Measurements from ENCODE around the gene ACOT12.

ACOT12 gene

DNA sequence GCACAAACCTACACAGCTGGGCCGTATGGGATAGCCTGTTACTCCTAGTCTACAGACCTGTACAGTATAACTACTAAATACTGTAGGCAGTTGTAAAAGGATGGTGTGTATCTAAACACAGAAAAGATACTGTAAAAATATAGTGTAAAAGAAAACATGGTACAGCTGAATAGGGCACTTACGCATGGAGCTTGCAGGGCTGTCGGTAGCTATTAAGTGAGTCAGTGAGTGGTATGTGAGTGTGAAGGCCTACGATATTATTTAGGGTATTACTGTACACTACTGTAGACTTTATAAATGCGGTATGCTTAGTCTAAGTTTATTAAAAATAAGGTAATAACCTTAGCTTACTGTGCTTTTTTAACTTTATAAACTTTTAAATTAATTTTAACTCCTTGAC is 91.3 kb downstream of the ACOT12 start:
- TF ChIP-seq CTCF (IDR thresholded peaks at IDR 0.05), result no peak

GRCh38 chr5:81301271-81302015 is 92.5 kb downstream of the ACOT12 start, which contains the start of gene ZCCHC9:
Gene ZCCHC9 (plus strand): TSS chr5:81301587. CDS start chr5:81304758, 3,171 bp downstream.
- peak; percentile 21; the same call in 1 of the 2 replicates for TF ChIP-seq CTCF (IDR thresholded peaks at IDR 0.05)

DNA sequence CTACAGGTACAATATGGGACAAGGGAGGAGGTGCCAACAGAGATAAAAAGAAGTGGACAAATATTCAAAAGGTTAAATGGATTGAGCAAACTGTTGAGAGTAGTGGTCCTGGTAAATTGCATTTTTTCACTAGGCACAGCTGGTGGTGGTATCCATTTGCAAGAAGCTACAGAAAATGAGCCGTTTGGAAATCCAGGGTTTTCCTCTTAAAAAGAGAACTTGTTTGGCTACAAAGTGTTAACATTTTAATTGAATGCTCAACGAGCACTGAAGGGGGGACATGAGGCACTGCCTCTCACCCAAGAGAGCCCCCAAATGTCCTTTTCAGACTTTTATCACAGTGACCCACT is 93.0 kb downstream of the ACOT12 start:
- no peak for TF ChIP-seq CTCF (IDR thresholded peaks at IDR 0.05)

DNA sequence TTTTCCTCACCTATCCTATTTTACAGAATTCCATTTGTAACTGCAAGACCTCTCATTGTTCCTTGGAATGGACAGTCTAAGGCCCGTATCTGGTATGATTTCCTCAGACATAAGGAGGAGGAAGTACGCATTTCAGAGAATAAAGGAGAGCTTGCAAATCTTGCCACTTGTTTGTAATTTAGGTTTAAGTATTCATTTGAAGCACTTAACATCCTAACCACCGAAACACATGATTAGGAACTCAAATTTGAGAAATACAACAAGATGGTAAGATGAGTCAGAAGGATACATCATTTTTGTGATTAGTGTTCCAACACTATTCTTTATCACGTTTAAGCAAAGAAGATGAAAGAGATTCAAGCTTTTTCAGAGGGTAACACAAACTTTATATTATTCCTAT is 96.4 kb downstream of the ACOT12 start:
- no peak for TF ChIP-seq CTCF (IDR thresholded peaks at IDR 0.05)

DNA sequence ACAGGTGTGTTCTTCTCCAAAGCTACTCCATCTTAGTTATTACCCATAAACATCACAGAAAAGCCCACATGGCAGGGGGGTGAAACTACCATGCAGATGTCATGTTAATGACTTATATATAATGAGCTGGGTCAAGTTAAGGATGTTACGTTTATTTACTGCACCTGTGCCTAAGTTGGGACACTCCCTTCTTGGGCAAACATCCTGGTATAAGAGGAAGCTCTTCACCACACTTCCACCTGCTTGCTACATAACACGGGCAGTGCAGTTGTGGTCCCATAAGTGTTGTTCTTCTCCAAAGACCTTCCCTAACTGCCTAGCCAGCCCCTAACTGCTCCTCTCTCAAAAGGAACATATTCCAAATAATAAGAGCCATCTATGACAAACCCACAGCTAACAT is 101.8 kb downstream of the ACOT12 start:
- TF ChIP-seq CTCF (IDR thresholded peaks at IDR 0.05), result no peak

DNA sequence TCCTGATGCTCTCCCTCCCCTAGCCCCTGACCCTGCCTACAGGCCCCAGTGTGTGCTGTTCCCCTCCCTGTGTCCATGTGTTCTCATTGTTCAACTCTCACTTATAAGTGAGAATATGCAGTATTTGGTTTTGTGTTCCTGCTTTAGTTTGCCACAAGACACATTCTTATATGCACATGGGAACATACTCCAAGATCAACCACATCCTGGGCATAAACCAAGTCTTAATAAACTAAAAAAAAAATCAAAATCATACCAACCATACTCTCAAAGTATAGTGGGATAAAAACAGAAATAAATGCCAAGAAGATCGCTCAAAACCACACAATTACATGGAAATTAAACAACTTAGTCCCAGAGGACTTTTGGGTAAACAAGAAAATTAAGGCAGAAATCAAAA is 103.8 kb downstream of the ACOT12 start:
- no peak for TF ChIP-seq CTCF (IDR thresholded peaks at IDR 0.05)

GRCh38 chr5:81288021-81288433 is 105.9 kb downstream of the ACOT12 start:
- no peak for TF ChIP-seq CTCF (IDR thresholded peaks at IDR 0.05)
